IMR-90 (cell line): ENCODE data around the gene NECTIN2. TPM values are rescaled to one million over a fixed set of nuclear protein-coding genes. Genes with fewer than 3 reads are reported as not detected.

Experiments used
- ATAC-seq: fragments of 200-7000 bp; cut with Tn5 transposase; 2 replicates; pipeline ENCODE4 v1.9.1; 2020; ENCODE audit warnings: low read depth, mild to moderate bottlenecking, moderate library complexity
- BruUV-seq: library from RNA; stranded (reverse); fragments of 400-500 nt; replicated peaks from 2 replicates; lab custom pipeline; 2021; lab: Mats Ljungman, UMichigan
- CTCF ChIA-PET: fragments of 300-600 bp; formaldehyde crosslinking; extraction: SDS; loops from one replicate; lab custom pipeline; 2021; ENCODE audit warnings: antibody characterized with exemption; lab: Yijun Ruan, JAX
- POLR2A ChIA-PET: fragments of 300-600 bp; sonication (Branson Sonifier 250); formaldehyde crosslinking; loops from one replicate; lab custom pipeline; 2022; ENCODE audit warnings: antibody characterized with exemption; ENCODE audit not compliant: unreplicated experiment; lab: Charles Lee
- DNase-seq: peaks from one replicate; pipeline ENCODE4 v3.0.0; 2013
- H2AFZ ChIP-seq: replicated peaks from 2 replicates; pipeline ENCODE3; 2013; ENCODE audit warnings: low read length, mild to moderate bottlenecking; ENCODE audit not compliant: poor library complexity
- H2AK5ac ChIP-seq: 2 replicates; pipeline ENCODE4 v1.6.1; 2013; ENCODE audit warnings: low read depth, low read length, inconsistent platforms
- H2AK9ac ChIP-seq: replicated peaks from 2 replicates; pipeline ENCODE3; 2013; ENCODE audit warnings: mild to moderate bottlenecking, low read depth, low read length, moderate library complexity; ENCODE audit not compliant: poor library complexity
- H2BK120ac ChIP-seq: 2 replicates; pipeline ENCODE4 v1.6.1; 2013; ENCODE audit warnings: low read depth, low read length, inconsistent platforms
- H2BK15ac ChIP-seq: 3 replicates; pipeline ENCODE4 v1.6.1; 2013; ENCODE audit warnings: low read depth, low read length, inconsistent platforms
- H2BK20ac ChIP-seq: 2 replicates; pipeline ENCODE4 v1.6.1; 2013; ENCODE audit warnings: low read depth, mild to moderate bottlenecking, inconsistent platforms, low read length, moderate library complexity
- H2BK5ac ChIP-seq: 2 replicates; pipeline ENCODE4 v1.6.1; 2013; ENCODE audit warnings: mild to moderate bottlenecking, low read depth, low read length, inconsistent platforms; ENCODE audit not compliant: poor library complexity, severe bottlenecking
- H3K14ac ChIP-seq: replicated peaks from 2 replicates; pipeline ENCODE4 v1.6.1; 2013; ENCODE audit warnings: low read depth, low read length, inconsistent platforms
- H3K18ac ChIP-seq: 2 replicates; pipeline ENCODE4 v1.6.1; 2013; ENCODE audit warnings: low read depth, low read length, control low read depth
- H3K23ac ChIP-seq: 2 replicates; pipeline ENCODE4 v1.6.1; 2013; ENCODE audit warnings: low read depth, low read length, inconsistent platforms
- H3K27ac ChIP-seq: 2 replicates; pipeline ENCODE4 v1.5.1; 2013; ENCODE audit warnings: mild to moderate bottlenecking, control low read depth, low read length; ENCODE audit not compliant: insufficient read depth
- H3K27me3 ChIP-seq: 2 replicates; pipeline ENCODE4 v1.6.1; 2013; ENCODE audit warnings: low read length; ENCODE audit not compliant: control insufficient read depth, insufficient read depth
- H3K36me3 ChIP-seq: 2 replicates; pipeline ENCODE4 v1.6.1; 2013; ENCODE audit warnings: low read length, mixed read lengths; ENCODE audit not compliant: control insufficient read depth, insufficient read depth
- H3K4ac ChIP-seq: 2 replicates; pipeline ENCODE4 v1.6.1; 2013; ENCODE audit warnings: low read depth, low read length, inconsistent platforms
- H3K4me1 ChIP-seq: 2 replicates; pipeline ENCODE4 v1.6.1; 2013; ENCODE audit warnings: low read length, mixed read lengths; ENCODE audit not compliant: control insufficient read depth, insufficient read depth
- H3K4me2 ChIP-seq: 2 replicates; pipeline ENCODE4 v1.6.1; 2013; ENCODE audit warnings: low read depth, mild to moderate bottlenecking, control low read depth, low read length, moderate library complexity
- H3K4me3 ChIP-seq: 2 replicates; pipeline ENCODE4 v1.5.1; 2013; ENCODE audit warnings: low read depth, mild to moderate bottlenecking, control low read depth, low read length, moderate library complexity; ENCODE audit not compliant: insufficient read depth
- H3K56ac ChIP-seq: 2 replicates; pipeline ENCODE4 v1.6.1; 2013; ENCODE audit warnings: low read length, inconsistent platforms; ENCODE audit not compliant: insufficient read depth; ENCODE audit errors: extremely low read depth
- H3K79me1 ChIP-seq, 2 experiments: 2 replicates each; pipeline ENCODE4 v1.6.1; 2013; ENCODE audit warnings: low read length in 2 of 2, inconsistent platforms in 1 of 2, low read depth in 1 of 2
- H3K9ac ChIP-seq: 2 replicates; pipeline ENCODE4 v1.6.1; 2013; ENCODE audit warnings: low read depth, low read length, control low read depth
- H3K9me1 ChIP-seq: 2 replicates; pipeline ENCODE4 v1.6.1; 2013; ENCODE audit warnings: low read length, inconsistent platforms; ENCODE audit not compliant: insufficient read depth
- H3K9me3 ChIP-seq: 2 replicates; pipeline ENCODE4 v1.6.1; 2013; ENCODE audit warnings: low read length; ENCODE audit not compliant: control insufficient read depth, insufficient read depth
- H4K20me1 ChIP-seq: 2 replicates; pipeline ENCODE4 v1.6.1; 2013; ENCODE audit warnings: low read length, inconsistent platforms; ENCODE audit not compliant: insufficient read depth
- H4K5ac ChIP-seq: 2 replicates; pipeline ENCODE4 v1.6.1; 2013; ENCODE audit warnings: mild to moderate bottlenecking, low read depth, low read length, control low read depth
- H4K8ac ChIP-seq, 2 experiments: 2 replicates each; pipeline ENCODE4 v1.6.1; 2013; ENCODE audit warnings: low read depth in 2 of 2, low read length in 2 of 2, control low read depth in 1 of 2, inconsistent platforms in 1 of 2
- H4K91ac ChIP-seq: 2 replicates; pipeline ENCODE4 v1.6.1; 2013; ENCODE audit warnings: low read depth, low read length, inconsistent platforms; ENCODE audit not compliant: insufficient read depth
- BHLHE40 ChIP-seq: fragments of 150-350 bp; IDR thresholded peaks from 2 replicates; pipeline ENCODE4 v1.6.1; 2016; ENCODE audit warnings: mild to moderate bottlenecking, low read depth, low read length
- CEBPB ChIP-seq: IDR thresholded peaks from 2 replicates; pipeline ENCODE4 v1.6.1; 2012; ENCODE audit warnings: low read depth, low read length, improper control_type of control experiment
- FOS ChIP-seq: fragments of 150-350 bp; IDR thresholded peaks from 2 replicates; pipeline ENCODE4 v1.6.1; 2016; ENCODE audit warnings: low read depth, low read length
- MAFK ChIP-seq: IDR thresholded peaks from 2 replicates; pipeline ENCODE4 v1.6.1; 2012; ENCODE audit warnings: low read depth, low read length, improper control_type of control experiment
- MAZ ChIP-seq: IDR thresholded peaks from 2 replicates; pipeline ENCODE4 v1.6.1; 2012; ENCODE audit warnings: low read depth, mild to moderate bottlenecking, low read length, improper control_type of control experiment, moderate library complexity, borderline replicate concordance
- NFE2L2 ChIP-seq: fragments of 150-350 bp; IDR thresholded peaks from 2 replicates; pipeline ENCODE4 v1.6.1; 2016; ENCODE audit warnings: low read depth, mild to moderate bottlenecking, low read length
- POLR2A ChIP-seq: IDR thresholded peaks from 2 replicates; pipeline ENCODE4 v1.6.1; 2012; ENCODE audit warnings: mild to moderate bottlenecking, low read depth, low read length
- RAD21 ChIP-seq: IDR thresholded peaks from 2 replicates; pipeline ENCODE4 v1.6.1; 2012; ENCODE audit warnings: low read length, improper control_type of control experiment
- RCOR1 ChIP-seq: IDR thresholded peaks from 2 replicates; pipeline ENCODE4 v1.6.1; 2012; ENCODE audit warnings: mild to moderate bottlenecking, low read length, improper control_type of control experiment; ENCODE audit not compliant: insufficient replicate concordance
- RFX5 ChIP-seq: IDR thresholded peaks from 2 replicates; pipeline ENCODE4 v1.8.0; 2012; ENCODE audit warnings: low read depth, mild to moderate bottlenecking, low read length, moderate library complexity
- USF2 ChIP-seq: fragments of 150-350 bp; IDR thresholded peaks from 2 replicates; pipeline ENCODE4 v1.6.1; 2017; ENCODE audit warnings: mild to moderate bottlenecking, antibody characterized with exemption, low read length, low read depth
- WGBS, 2 experiments: methylation state at CpG; one replicate each; pipeline versions ENCODE4 v1.1.5 to v1.1.7; 2013; ENCODE audit warnings: missing lambda C conversion rate in 2 of 2; ENCODE audit not compliant: insufficient read length in 1 of 2; ENCODE audit errors: extremely low coverage in 2 of 2; 5-methylcytosine and 5-hydroxymethylcytosine counted together
- dilution Hi-C: fragments of 300-500 bp; cut with HindIII; formaldehyde crosslinking; loops from one replicate; pipeline ENCODE4 v1.14.3; 2018; ENCODE audit warnings: low sequenced_read_pairs; ENCODE audit not compliant: unreplicated experiment
- in situ Hi-C: fragments of 300-500 bp; cut with MboI; formaldehyde crosslinking; loops from 3 replicates; pipeline ENCODE4 v1.14.3; 2019; ENCODE audit warnings: low sequenced_read_pairs, inconsistent platforms, mixed read lengths
- intact Hi-C: fragments of 100-400 bp; cut with micrococcal nuclease; formaldehyde crosslinking; loops from 2 replicates; pipeline ENCODE4 v1.10.0; 2022
- polyA plus RNA-seq, 3 experiments: library from polyadenylated mRNA; depleted of rRNA; stranded (reverse); fragments of >200 nt; gene quantifications; 2 replicates each; pipeline ENCODE4 v1.2.3, GENCODE V29; 2012; ENCODE audit warnings: low replicate concordance in 1 of 3
- total RNA-seq: library from RNA; depleted of rRNA; stranded (reverse); fragments of >200 nt; gene quantifications from 2 replicates; pipeline ENCODE4 v1.2.3, GENCODE V29; 2012

Gene NECTIN2
- total and polyA plus RNA-seq, 2 of the 4 experiments (the other 2 are of a cell fraction), result 77.8 to 170 TPM

GRCh38 chr19:44879309-44880065 lies 33.4 kb downstream of the NECTIN2 start:
- H3K4me3 ChIP-seq, result no peak overlapping the region
- H3K18ac ChIP-seq, result no peak overlapping the region
- H3K14ac ChIP-seq, result no peak overlapping the region
- no peak overlapping the region for H3K27ac ChIP-seq
- no peak overlapping the region for H4K5ac ChIP-seq
- BruUV-seq, result no TSS peak
- DNase-seq, result no peak
- H3K9me1 ChIP-seq, result peaks cover 9% of the 10 kb centered on the region; the same call in 1 of the 2 replicates
- no peak overlapping the region for H4K91ac ChIP-seq
- peaks cover 18 to 57% of the 10 kb centered on the region in 2 experiments for H3K79me1 ChIP-seq
- no peak overlapping the region for H3K9ac ChIP-seq
- no peak overlapping the region for H2BK15ac ChIP-seq
- H4K20me1 ChIP-seq, result peaks cover 4% of the 10 kb centered on the region
- H2BK5ac ChIP-seq, result no peak overlapping the region
- no peaks in the 10 kb centered on the region for H3K9me3 ChIP-seq
- no peak overlapping the region for H2BK20ac ChIP-seq
- no peak overlapping the region for H4K8ac ChIP-seq
- in situ Hi-C loops (no loop called here), intact Hi-C loops (no loop called here), dilution Hi-C loops (no loop called here)
- no peak overlapping the region for H2AFZ ChIP-seq
- no peak for ATAC-seq
- no peak overlapping the region for H2AK9ac ChIP-seq
- H3K56ac ChIP-seq, result no peak overlapping the region
- H3K36me3 ChIP-seq, result peaks cover 65% of the 10 kb centered on the region
- no peak overlapping the region for H2AK5ac ChIP-seq
- no peak overlapping the region for H3K4ac ChIP-seq
- H3K4me2 ChIP-seq, result no peak overlapping the region
- no peak overlapping the region for H3K23ac ChIP-seq
- 100% methylated on average over 1 of the region's 18 CpGs; no CpG with 5 or more reads in 1 of the 2 experiments for WGBS, 2 experiments
- CTCF ChIA-PET, result no interaction called here
- TF ChIP-seq RFX5 (no peak), RCOR1 (no peak), CEBPB (no peak), FOS (no peak), USF2 (no peak), NFE2L2 (no peak), MAZ (no peak), RAD21 (no peak), MAFK (no peak), BHLHE40 (no peak), POLR2A (no peak)
- H2BK120ac ChIP-seq, result no peak overlapping the region
- no peaks in the 10 kb centered on the region for H3K27me3 ChIP-seq
- 0 out of 2 replicates have a peak, but pooled peaks cover 1% of the 10 kb centered on the region for H3K4me1 ChIP-seq
- POLR2A ChIA-PET, result no interaction called here
